ENCODE measurements around the gene MBOAT7.

DNA sequence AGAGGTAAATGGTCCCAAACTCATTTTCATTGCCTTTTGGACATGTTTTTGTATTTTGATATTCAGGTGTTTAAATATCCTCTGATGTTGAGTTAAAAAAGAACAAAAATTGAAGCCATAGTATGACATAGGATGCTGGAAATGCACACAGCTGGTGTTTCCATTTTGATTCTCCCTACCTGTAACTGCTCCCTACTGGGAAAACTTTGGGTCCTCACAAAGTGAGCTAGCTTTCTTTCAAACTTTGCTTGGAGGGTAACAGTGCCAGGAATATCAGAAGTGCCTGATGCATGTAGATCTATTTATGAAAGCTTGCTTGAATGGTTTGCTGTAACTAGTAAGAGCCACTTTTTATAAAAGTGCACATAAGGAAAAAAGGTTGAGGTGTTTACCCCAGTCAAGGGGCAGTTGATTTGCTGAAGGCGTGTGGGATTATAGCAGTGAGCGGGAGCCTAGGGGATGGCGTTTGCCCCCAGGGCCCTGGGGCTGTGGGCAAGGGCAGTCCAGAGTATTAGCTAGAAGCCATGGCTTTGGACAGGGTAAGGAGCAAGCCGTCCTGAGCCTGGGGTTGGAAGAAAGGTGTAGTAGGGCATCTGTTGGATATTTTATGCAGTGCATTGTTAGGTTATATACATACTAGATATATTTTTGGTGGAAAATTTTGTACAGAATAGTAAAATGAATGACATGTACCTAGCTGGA is 15.5 kb upstream of the MBOAT7 start:
- TF ChIP-seq CTCF (IDR thresholded peaks at IDR 0.05) (no peak), EP300 (IDR thresholded peaks at IDR 0.05; ENCODE audit: borderline replicate concordance in 1 of 2, low read depth in 1 of 2, low read length in 1 of 2) (no peak), RFX5 (IDR thresholded peaks at IDR 0.05; ENCODE audit: low read length) (no peak), NRF1 (IDR thresholded peaks at IDR 0.05; ENCODE audit: low read depth, low read length) (no peak), SIN3A (IDR thresholded peaks at IDR 0.05; ENCODE audit: borderline replicate concordance, low read depth, low read length) (no peak), MXI1 (IDR thresholded peaks at IDR 0.05; ENCODE audit: low read depth, low read length) (no peak), GATA2 (CRISPR knock-in tag; IDR thresholded peaks at IDR 0.05) (no peak), RXRA (IDR thresholded peaks at IDR 0.05; ENCODE audit: borderline replicate concordance, low read depth) (no peak), TAF1 (IDR thresholded peaks at IDR 0.05; ENCODE audit: borderline replicate concordance, low read depth, low read length) (no peak), REST (IDR thresholded peaks at IDR 0.05; ENCODE audit: low read depth, low read length) (no peak)
- TF ChIP-seq, protein P1, sequence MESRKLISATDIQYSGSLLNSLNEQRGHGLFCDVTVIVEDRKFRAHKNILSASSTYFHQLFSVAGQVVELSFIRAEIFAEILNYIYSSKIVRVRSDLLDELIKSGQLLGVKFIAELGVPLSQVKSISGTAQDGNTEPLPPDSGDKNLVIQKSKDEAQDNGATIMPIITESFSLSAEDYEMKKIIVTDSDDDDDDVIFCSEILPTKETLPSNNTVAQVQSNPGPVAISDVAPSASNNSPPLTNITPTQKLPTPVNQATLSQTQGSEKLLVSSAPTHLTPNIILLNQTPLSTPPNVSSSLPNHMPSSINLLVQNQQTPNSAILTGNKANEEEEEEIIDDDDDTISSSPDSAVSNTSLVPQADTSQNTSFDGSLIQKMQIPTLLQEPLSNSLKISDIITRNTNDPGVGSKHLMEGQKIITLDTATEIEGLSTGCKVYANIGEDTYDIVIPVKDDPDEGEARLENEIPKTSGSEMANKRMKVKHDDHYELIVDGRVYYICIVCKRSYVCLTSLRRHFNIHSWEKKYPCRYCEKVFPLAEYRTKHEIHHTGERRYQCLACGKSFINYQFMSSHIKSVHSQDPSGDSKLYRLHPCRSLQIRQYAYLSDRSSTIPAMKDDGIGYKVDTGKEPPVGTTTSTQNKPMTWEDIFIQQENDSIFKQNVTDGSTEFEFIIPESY (IDR thresholded peaks at IDR 0.05; ENCODE audit: borderline replicate concordance, low read depth) = no peak

Data from SK-N-SH (cell line).